Measurements from ENCODE around the gene PLP1.

Gene PLP1

GRCh38 chrX:103831342-103831802 is 54.7 kb downstream of the PLP1 start:
- DNase-seq: peak in 2 of 4 experiments; percentile 28 to 32

GRCh38 chrX:103831803-103832544 is 55.3 kb downstream of the PLP1 start, which contains the start of gene RAB9B:
Gene RAB9B, minus strand, starts transcription at chrX:103832257. Its CDS starts 6,473 bp downstream, at chrX:103825784.
- peak in 1 of 4 experiments; percentile 2 for DNase-seq

GRCh38 chrX:103839404-103839803 is 62.8 kb downstream of the PLP1 start:
- no peak for DNase-seq
